OCI-LY7 (cell line): ENCODE measurements around the gene SLC8A1. TPM values are rescaled to one million over a fixed set of nuclear protein-coding genes. Genes with fewer than 3 reads are reported as not detected.

ENCODE experiments used
- BruUV-seq: library from RNA; stranded (reverse); fragments of 400-500 nt; replicated peaks from 2 replicates; lab custom pipeline; 2021; lab: Mats Ljungman, UMichigan
- CTCF ChIA-PET: fragments of 300-600 bp; sonication (Branson Sonifier 250); formaldehyde crosslinking; loops from one replicate; lab custom pipeline; 2022; ENCODE audit warnings: antibody characterized with exemption; ENCODE audit not compliant: unreplicated experiment; lab: Charles Lee
- POLR2A ChIA-PET: fragments of 300-600 bp; sonication (Branson Sonifier 250); formaldehyde crosslinking; loops from one replicate; lab custom pipeline; 2022; ENCODE audit warnings: antibody characterized with exemption; lab: Charles Lee
- DNase-seq: peaks from one replicate; pipeline ENCODE4 v3.0.0-alpha.2; 2015; ENCODE audit warnings: low spot score
- H2AFZ ChIP-seq: fragments of 200-600 bp; sonication (generic), shearing (Covaris generic); 2 replicates; pipeline ENCODE4 v1.6.1; 2014; ENCODE audit warnings: mild to moderate bottlenecking, antibody characterized with exemption, low read length, moderate library complexity
- H3K27ac ChIP-seq: fragments of 200-600 bp; sonication (generic); 2 replicates; pipeline ENCODE4 v1.5.1; 2014; ENCODE audit warnings: mixed run types, low read depth, mild to moderate bottlenecking, moderate library complexity, low read length, inconsistent platforms; ENCODE audit not compliant: poor library complexity, severe bottlenecking
- H3K36me3 ChIP-seq: fragments of 200-600 bp; sonication (generic); 2 replicates; pipeline ENCODE4 v1.6.1; 2014; ENCODE audit warnings: mild to moderate bottlenecking, antibody characterized with exemption, low read length, moderate library complexity, mixed read lengths; ENCODE audit not compliant: insufficient read depth
- H3K4me1 ChIP-seq: fragments of 200-600 bp; sonication (generic); 2 replicates; pipeline ENCODE4 v1.5.1; 2014; ENCODE audit warnings: mild to moderate bottlenecking, low read length; ENCODE audit not compliant: insufficient read depth, poor library complexity, severe bottlenecking
- H3K4me2 ChIP-seq: fragments of 200-600 bp; sonication (generic); 2 replicates; pipeline ENCODE4 v1.6.1; 2014; ENCODE audit warnings: mild to moderate bottlenecking, low read length
- H3K4me3 ChIP-seq: fragments of 200-600 bp; sonication (generic); 2 replicates; pipeline ENCODE4 v1.5.1; 2014; ENCODE audit warnings: mild to moderate bottlenecking, low read depth, low read length; ENCODE audit not compliant: poor library complexity, severe bottlenecking
- H3K79me2 ChIP-seq: fragments of 200-600 bp; sonication (generic); 2 replicates; pipeline ENCODE4 v1.6.1; 2016; ENCODE audit warnings: low read depth, mild to moderate bottlenecking, low read length, moderate library complexity, mixed read lengths; ENCODE audit not compliant: insufficient read depth
- H3K9me2 ChIP-seq: fragments of 200-600 bp; sonication (generic); 2 replicates; pipeline ENCODE4 v1.6.1; 2016; ENCODE audit warnings: mild to moderate bottlenecking, low read length, mixed read lengths; ENCODE audit not compliant: insufficient read depth
- H3K9me3 ChIP-seq: fragments of 200-600 bp; sonication (generic); 2 replicates; pipeline ENCODE4 v1.6.1; 2014; ENCODE audit warnings: mild to moderate bottlenecking, mixed run types, low read length, mixed read lengths
- H4K20me1 ChIP-seq: fragments of 200-600 bp; sonication (generic); 2 replicates; pipeline ENCODE4 v1.6.1; 2014; ENCODE audit warnings: mild to moderate bottlenecking, antibody characterized with exemption, low read length, moderate library complexity, mixed read lengths; ENCODE audit not compliant: insufficient read depth
- EZH2phosphoT487 ChIP-seq: fragments of 200-600 bp; sonication (generic); IDR thresholded peaks from 2 replicates; pipeline ENCODE4 v1.6.1; 2018; ENCODE audit warnings: low read depth, borderline replicate concordance, mild to moderate bottlenecking, mixed run types, antibody characterized with exemption, low read length, moderate library complexity, mixed read lengths
- intact Hi-C: fragments of 100-400 bp; cut with micrococcal nuclease; formaldehyde crosslinking; loops from one replicate; pipeline ENCODE4 v1.10.0; 2022; ENCODE audit not compliant: unreplicated experiment
- total RNA-seq, 2 experiments: library from RNA; depleted of rRNA in 1 of 2; stranded (reverse); fragments of >200 nt in 1 of 2; shearing (Covaris generic) in 1 of 2; gene quantifications; 2 replicates each; pipeline ENCODE4 v1.2.3, GENCODE V29; 2014 to 2022
- TF ChIP-seq, protein P1 (sequence below): fragments of 200-600 bp; sonication (generic); conservative IDR thresholded peaks from 2 replicates; pipeline ENCODE4 v1.5.1; 2014; ENCODE audit warnings: mild to moderate bottlenecking, antibody characterized with exemption, low read length, moderate library complexity, mixed read lengths

The SLC8A1 gene
- total RNA-seq, 2 experiments from 2014 or later: 3.6 to 7.3 TPM

DNA sequence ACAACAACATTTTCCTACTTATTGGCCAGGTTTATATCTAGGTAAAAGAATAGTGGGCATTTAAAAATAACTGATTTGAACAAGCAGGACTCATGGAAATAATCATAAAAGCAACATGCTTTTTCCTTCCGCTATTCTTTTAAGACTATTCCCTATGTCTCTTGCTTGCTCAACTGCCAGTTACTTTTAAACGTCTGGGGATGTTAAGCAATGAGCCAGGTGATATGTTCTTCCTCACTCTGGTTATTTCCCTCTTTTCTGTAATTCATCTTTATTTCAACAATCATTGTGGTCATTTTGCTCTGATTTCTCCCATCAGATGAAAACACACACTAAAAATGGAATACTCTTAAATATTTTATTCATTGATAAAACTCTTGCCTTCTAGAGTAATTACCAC is 33.4 kb upstream of the SLC8A1 start:
- TF ChIP-seq, protein P1, sequence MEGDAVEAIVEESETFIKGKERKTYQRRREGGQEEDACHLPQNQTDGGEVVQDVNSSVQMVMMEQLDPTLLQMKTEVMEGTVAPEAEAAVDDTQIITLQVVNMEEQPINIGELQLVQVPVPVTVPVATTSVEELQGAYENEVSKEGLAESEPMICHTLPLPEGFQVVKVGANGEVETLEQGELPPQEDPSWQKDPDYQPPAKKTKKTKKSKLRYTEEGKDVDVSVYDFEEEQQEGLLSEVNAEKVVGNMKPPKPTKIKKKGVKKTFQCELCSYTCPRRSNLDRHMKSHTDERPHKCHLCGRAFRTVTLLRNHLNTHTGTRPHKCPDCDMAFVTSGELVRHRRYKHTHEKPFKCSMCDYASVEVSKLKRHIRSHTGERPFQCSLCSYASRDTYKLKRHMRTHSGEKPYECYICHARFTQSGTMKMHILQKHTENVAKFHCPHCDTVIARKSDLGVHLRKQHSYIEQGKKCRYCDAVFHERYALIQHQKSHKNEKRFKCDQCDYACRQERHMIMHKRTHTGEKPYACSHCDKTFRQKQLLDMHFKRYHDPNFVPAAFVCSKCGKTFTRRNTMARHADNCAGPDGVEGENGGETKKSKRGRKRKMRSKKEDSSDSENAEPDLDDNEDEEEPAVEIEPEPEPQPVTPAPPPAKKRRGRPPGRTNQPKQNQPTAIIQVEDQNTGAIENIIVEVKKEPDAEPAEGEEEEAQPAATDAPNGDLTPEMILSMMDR: no peak
- no peak for TF ChIP-seq EZH2phosphoT487

DNA sequence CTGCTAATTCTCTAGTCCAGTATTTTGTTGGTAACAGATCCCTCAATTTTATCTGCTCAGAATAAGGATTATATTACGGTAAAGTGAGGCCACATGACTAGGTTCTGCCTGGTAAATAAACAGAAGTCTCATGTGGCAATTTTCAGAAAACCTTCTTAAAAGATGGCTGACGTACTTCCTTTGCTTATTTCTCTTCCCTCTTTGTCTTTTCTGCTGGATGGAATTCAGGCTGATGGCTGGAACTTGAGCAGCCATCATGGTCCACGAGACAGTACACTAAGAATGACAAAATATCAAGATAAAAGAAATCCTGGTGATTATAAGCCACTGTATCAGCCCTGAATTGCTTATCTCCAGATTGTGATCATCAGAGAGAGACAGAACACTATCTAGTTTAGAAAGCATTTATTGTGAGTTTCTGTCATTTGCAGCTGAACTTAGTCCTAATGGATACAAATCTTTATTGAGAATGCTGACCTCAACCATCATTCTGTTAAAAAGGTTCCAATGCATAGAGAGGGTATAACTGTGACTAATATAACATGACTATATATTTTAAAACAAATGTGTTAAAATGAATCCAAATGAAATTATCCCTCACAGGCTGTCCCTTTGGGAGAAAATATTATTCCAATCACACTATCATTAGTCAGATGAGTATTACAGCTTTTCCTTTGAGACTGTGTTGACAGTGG is 31.8 kb upstream of the SLC8A1 start:
- no peak overlapping the region for H3K27ac ChIP-seq
- intact Hi-C loops: no loop called here
- H4K20me1 ChIP-seq: no peaks in the 10 kb centered on the region
- no TSS peak for BruUV-seq
- no peaks in the 10 kb centered on the region for H3K9me2 ChIP-seq
- CTCF ChIA-PET: no interaction called here
- H3K4me1 ChIP-seq: no peaks in the 10 kb centered on the region
- no peaks in the 10 kb centered on the region for H3K36me3 ChIP-seq
- H2AFZ ChIP-seq: no peak overlapping the region
- H3K79me2 ChIP-seq: no peaks in the 10 kb centered on the region
- POLR2A ChIA-PET: interaction anchor here (0.6 to 1.0 kb wide), 3 partner anchors 13 to 322 kb away, joined by 3 to 4 read pairs (median 3); no protein-coding TSS in a partner anchor
- H3K4me2 ChIP-seq: no peak overlapping the region
- no peak for DNase-seq
- no peaks in the 10 kb centered on the region for H3K9me3 ChIP-seq
- no peak overlapping the region for H3K4me3 ChIP-seq
- TF ChIP-seq, protein P1: no peak
- TF ChIP-seq EZH2phosphoT487: no peak

More for the DNA sequence above, 33.4 kb upstream of the SLC8A1 start:
- no peak overlapping the region for H3K27ac ChIP-seq
- H3K4me3 ChIP-seq: no peak overlapping the region
- no peaks in the 10 kb centered on the region for H3K36me3 ChIP-seq
- ChIA-PET POLR2A (no interaction called here), CTCF (no interaction called here)
- H4K20me1 ChIP-seq: no peaks in the 10 kb centered on the region
- no peaks in the 10 kb centered on the region for H3K79me2 ChIP-seq
- H2AFZ ChIP-seq: no peak overlapping the region
- no peak for DNase-seq
- intact Hi-C loops: no loop called here
- no TSS peak for BruUV-seq
- no peaks in the 10 kb centered on the region for H3K9me2 ChIP-seq
- H3K4me2 ChIP-seq: no peak overlapping the region
- peaks cover 7% of the 10 kb centered on the region for H3K4me1 ChIP-seq
- no peaks in the 10 kb centered on the region for H3K9me3 ChIP-seq

DNA sequence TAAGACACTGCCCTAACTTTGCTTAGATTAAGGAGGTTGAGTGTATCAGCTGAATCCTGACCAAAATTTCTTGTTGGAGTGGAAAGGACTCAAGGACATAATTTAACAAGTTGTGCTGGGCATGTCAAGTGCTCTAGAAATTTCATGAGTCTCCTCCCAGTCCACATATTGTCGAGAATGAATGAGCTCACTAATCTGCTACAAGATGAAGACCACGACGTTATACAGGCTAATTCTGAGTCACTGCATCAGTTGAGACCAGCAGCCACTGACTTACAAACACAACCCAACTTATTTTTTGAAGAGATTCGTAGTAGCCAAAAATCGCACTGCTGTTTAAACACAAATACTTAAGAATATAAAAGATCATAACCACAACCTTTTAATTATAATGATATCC is 28.7 kb upstream of the SLC8A1 start:
- TF ChIP-seq EZH2phosphoT487: no peak
- TF ChIP-seq, protein P1: no peak
- CTCF ChIA-PET: no interaction called here
- POLR2A ChIA-PET: interaction anchor here (0.6 to 1.5 kb wide), 3 partner anchors 13 to 41 kb away, joined by 3 to 7 read pairs (median 3); no protein-coding TSS in a partner anchor
- Histone ChIP-seq H3K27ac (no peak overlapping the region), H3K4me3 (no peak overlapping the region), H3K4me2 (no peak overlapping the region), H4K20me1 (no peaks in the 10 kb centered on the region), H3K9me3 (no peaks in the 10 kb centered on the region), H2AFZ (no peak overlapping the region), H3K9me2 (no peaks in the 10 kb centered on the region), H3K4me1 (no peaks in the 10 kb centered on the region), H3K79me2 (no peaks in the 10 kb centered on the region), H3K36me3 (no peaks in the 10 kb centered on the region)
- DNase-seq: no peak
- no TSS peak for BruUV-seq
- intact Hi-C loops: no loop called here
